Astrocyte (in vitro differentiated cells and primary cell): ENCODE data around the gene SYAP1. TPM values are rescaled to one million over a fixed set of nuclear protein-coding genes. Genes with fewer than 3 reads are reported as not detected.
"Not testable (repeated sequence)": the region's sequence is repeated elsewhere in the genome, so short reads cannot be mapped to it uniquely, and the experiment has no call there.

Source experiments
- DNase-seq: peaks from one replicate; pipeline ENCODE4 v3.0.0-alpha.2; 2010; ENCODE audit warnings: low read depth
- FAIRE-seq: peaks from 2 replicates; lab custom pipeline; 2011; peaks lifted over from hg19 to GRCh38; lab: Jason Lieb, UNC
- H2AFZ ChIP-seq: 2 replicates; pipeline ENCODE4 v1.6.0; 2012; ENCODE audit warnings: low read depth, low read length, inconsistent platforms
- H3K27ac ChIP-seq: 2 replicates; pipeline ENCODE4 v1.5.1; 2011; ENCODE audit warnings: low read depth, low read length, inconsistent platforms
- H3K27me3 ChIP-seq: 2 replicates; pipeline ENCODE4 v1.6.0; 2011; ENCODE audit warnings: low read length, inconsistent platforms; ENCODE audit not compliant: insufficient read depth
- H3K36me3 ChIP-seq: 2 replicates; pipeline ENCODE4 v1.5.1; 2011; ENCODE audit warnings: low read length, inconsistent platforms; ENCODE audit not compliant: insufficient read depth
- H3K4me1 ChIP-seq: 2 replicates; pipeline ENCODE4 v1.5.1; 2011; ENCODE audit warnings: low read length, inconsistent platforms; ENCODE audit not compliant: insufficient read depth
- H3K4me2 ChIP-seq: 2 replicates; pipeline ENCODE4 v1.6.0; 2012; ENCODE audit warnings: low read length, inconsistent platforms
- H3K4me3 ChIP-seq: 2 replicates; pipeline ENCODE4 v1.5.1; 2011; ENCODE audit warnings: low read depth, mild to moderate bottlenecking, low read length, inconsistent platforms; ENCODE audit not compliant: insufficient read depth
- H3K79me2 ChIP-seq: 2 replicates; pipeline ENCODE4 v1.6.0; 2012; ENCODE audit warnings: mild to moderate bottlenecking, low read length, inconsistent platforms; ENCODE audit not compliant: insufficient read depth
- H3K9ac ChIP-seq: 2 replicates; pipeline ENCODE4 v1.6.0; 2012; ENCODE audit warnings: mild to moderate bottlenecking, low read length, inconsistent platforms
- H3K9me3 ChIP-seq: 2 replicates; pipeline ENCODE4 v1.5.1; 2012; ENCODE audit warnings: low read depth, mild to moderate bottlenecking, low read length, inconsistent platforms; ENCODE audit not compliant: insufficient read depth
- H4K20me1 ChIP-seq: 2 replicates; pipeline ENCODE4 v1.6.0; 2012; ENCODE audit warnings: low read length, inconsistent platforms; ENCODE audit not compliant: insufficient read depth
- H3K27ac Mint-ChIP-seq: one replicate; pipeline ENCODE4 v1.8.0; 2021; ENCODE audit warnings: mild to moderate bottlenecking, mixed read lengths; ENCODE audit not compliant: unreplicated experiment
- H3K27me3 Mint-ChIP-seq: one replicate; pipeline ENCODE4 v1.8.0; 2021; ENCODE audit warnings: low read depth, mixed read lengths; ENCODE audit not compliant: unreplicated experiment
- H3K36me3 Mint-ChIP-seq: one replicate; pipeline ENCODE4 v1.8.0; 2021; ENCODE audit warnings: low read depth, mixed read lengths; ENCODE audit not compliant: unreplicated experiment
- H3K4me1 Mint-ChIP-seq: one replicate; pipeline ENCODE4 v1.8.0; 2021; ENCODE audit warnings: low read depth, mixed read lengths; ENCODE audit not compliant: unreplicated experiment
- H3K4me3 Mint-ChIP-seq: one replicate; pipeline ENCODE4 v1.8.0; 2021; ENCODE audit warnings: mild to moderate bottlenecking, moderate library complexity, mixed read lengths; ENCODE audit not compliant: unreplicated experiment
- H3K9me3 Mint-ChIP-seq: one replicate; pipeline ENCODE4 v1.8.0; 2021; ENCODE audit warnings: mild to moderate bottlenecking, mixed read lengths; ENCODE audit not compliant: unreplicated experiment
- CTCF ChIP-seq: IDR thresholded peaks from 2 replicates; pipeline ENCODE4 v1.5.1; 2011; ENCODE audit warnings: low read depth, mild to moderate bottlenecking, inconsistent platforms, low read length, moderate library complexity; ENCODE audit not compliant: insufficient read depth
- EZH2 ChIP-seq: IDR thresholded peaks from 2 replicates; pipeline ENCODE4 v1.6.1; 2012; ENCODE audit warnings: mild to moderate bottlenecking, low read length, inconsistent platforms; ENCODE audit not compliant: insufficient read depth
- total RNA-seq: library from RNA; stranded (reverse); gene quantifications from 2 replicates; pipeline ENCODE4 v1.2.1, GENCODE V29; 2021

Gene SYAP1
- total RNA-seq, 1 donor from 2014 or later = 35.5 TPM

GRCh38 chrX:16712548-16713155, 6.8 kb upstream of the SYAP1 start, which contains the start of gene CTPS2:
CTPS2 (minus strand) TSS chrX:16712669; CDS start chrX:16702902, 9,767 bp downstream.
- Histone ChIP-seq H2AFZ (peak within 1 kb of the TSS; percentile 94), H3K4me1 (peaks cover 4% of the 10 kb centered on the region), H3K9ac (peak within 1 kb of the TSS; percentile 80), H4K20me1 (no peaks in the 10 kb centered on the region), H3K79me2 (peaks cover 4% of the 10 kb centered on the region), H3K27me3 (no peaks in the 10 kb centered on the region), H3K9me3 (no peaks in the 10 kb centered on the region), H3K4me2 (peak within 1 kb of the TSS; percentile 87), H3K36me3 (no peaks in the 10 kb centered on the region), H3K27ac (peak within 1 kb of the TSS; percentile 47), H3K4me3 (peak within 1 kb of the TSS; percentile 77)
- Mint-ChIP-seq H3K4me3 (peak within 1 kb of the TSS; percentile 93), H3K27ac (peak within 1 kb of the TSS; percentile 47), H3K27me3 (no peaks in the 10 kb centered on the region), H3K9me3 (no peaks in the 10 kb centered on the region), H3K4me1 (peaks cover 2% of the 10 kb centered on the region), H3K36me3 (no peaks in the 10 kb centered on the region)
- DNase-seq = peak; percentile 36
- FAIRE-seq = peak; percentile 71
- no peak for TF ChIP-seq CTCF
- TF ChIP-seq EZH2 = no peak

GRCh38 chrX:16714504-16714903, 4.9 kb upstream of the SYAP1 start:
- DNase-seq (no peak), FAIRE-seq (no peak)

GRCh38 chrX:16715638-16716037, 3.8 kb upstream of the SYAP1 start:
- not testable (repeated sequence) for H3K9me3 ChIP-seq, H3K4me2 ChIP-seq, H3K9me3 Mint-ChIP-seq, DNase-seq, H3K4me1 Mint-ChIP-seq, H3K9ac ChIP-seq, H3K27ac Mint-ChIP-seq, H4K20me1 ChIP-seq, H3K36me3 ChIP-seq, H2AFZ ChIP-seq, H3K27me3 ChIP-seq, FAIRE-seq, H3K36me3 Mint-ChIP-seq, H3K27me3 Mint-ChIP-seq, H3K4me3 ChIP-seq, H3K27ac ChIP-seq, H3K4me1 ChIP-seq, H3K4me3 Mint-ChIP-seq
- peaks cover 11% of the 10 kb centered on the region for H3K79me2 ChIP-seq

More at GRCh38 chrX:16714504-16714903, 4.9 kb upstream of the SYAP1 start:
- H3K36me3 Mint-ChIP-seq = no peaks in the 10 kb centered on the region
- TF ChIP-seq EZH2 (no peak), CTCF (no peak)
- no peak overlapping the region for H3K27ac ChIP-seq
- H3K9me3 ChIP-seq = no peaks in the 10 kb centered on the region
- no peaks in the 10 kb centered on the region for H3K27me3 ChIP-seq
- no peaks in the 10 kb centered on the region for H3K27me3 Mint-ChIP-seq
- H3K79me2 ChIP-seq = peaks cover 4% of the 10 kb centered on the region
- H2AFZ ChIP-seq = no peak overlapping the region
- no peak overlapping the region for H3K4me3 ChIP-seq
- H3K27ac Mint-ChIP-seq = no peak overlapping the region
- H4K20me1 ChIP-seq = no peaks in the 10 kb centered on the region
- H3K4me1 Mint-ChIP-seq = no peaks in the 10 kb centered on the region
- H3K4me1 ChIP-seq = peaks cover 4% of the 10 kb centered on the region
- no peaks in the 10 kb centered on the region for H3K9me3 Mint-ChIP-seq
- H3K4me2 ChIP-seq = no peak overlapping the region
- H3K36me3 ChIP-seq = no peaks in the 10 kb centered on the region
- no peak overlapping the region for H3K9ac ChIP-seq
- no peak overlapping the region for H3K4me3 Mint-ChIP-seq

- H3K9me3 Mint-ChIP-seq, H3K4me3 ChIP-seq, H3K27ac Mint-ChIP-seq, DNase-seq, H3K36me3 ChIP-seq, H3K9me3 ChIP-seq, H3K4me3 Mint-ChIP-seq, H3K36me3 Mint-ChIP-seq, H3K4me2 ChIP-seq, H3K4me1 Mint-ChIP-seq, H3K9ac ChIP-seq, H3K4me1 ChIP-seq, H3K27me3 Mint-ChIP-seq, H2AFZ ChIP-seq, H3K27me3 ChIP-seq, FAIRE-seq, H3K27ac ChIP-seq: not testable (repeated sequence)
- peaks cover 11% of the 10 kb centered on the region for H4K20me1 ChIP-seq
- peaks cover 19% of the 10 kb centered on the region for H3K79me2 ChIP-seq
Observed at GRCh38 chrX:16716451-16716850, 3.0 kb upstream of the SYAP1 start.
